GM12873 (cell line): ENCODE data around the gene MCF2L2.

Experiments
- CTCF ChIP-seq: IDR thresholded peaks from 2 replicates; pipeline ENCODE4 v1.5.1; 2012; ENCODE audit warnings: low read depth, mild to moderate bottlenecking, moderate library complexity, low read length, control low read depth; ENCODE audit not compliant: insufficient read depth; ENCODE audit errors: missing control alignments

MCF2L2 gene

GRCh38 chr3:183390844-183391243 lies 37.6 kb downstream of the MCF2L2 start:
- no peak for TF ChIP-seq CTCF

GRCh38 chr3:183388213-183388895 lies 40.1 kb downstream of the MCF2L2 start:
- no peak for TF ChIP-seq CTCF

- no peak for TF ChIP-seq CTCF
These were observed 40.6 kb downstream of the MCF2L2 start for GRCh38 chr3:183387797-183388196.

- TF ChIP-seq CTCF, result no peak
These were observed 41.8 kb downstream of the MCF2L2 start for GRCh38 chr3:183386651-183387050.

GRCh38 chr3:183385698-183386613 lies 42.5 kb downstream of the MCF2L2 start:
- peak; percentile 76 for TF ChIP-seq CTCF

- no peak for TF ChIP-seq CTCF
These were observed 46.7 kb downstream of the MCF2L2 start for GRCh38 chr3:183381673-183382072.

- no peak for TF ChIP-seq CTCF
These were observed 47.2 kb downstream of the MCF2L2 start for GRCh38 chr3:183381179-183381578.
